Medulla oblongata (tissue), 1 donor: ENCODE measurements around the gene MDFIC2.

ENCODE experiments used
- DNase-seq: peaks from one replicate; pipeline ENCODE4 v3.0.0-alpha.2; 2015; ENCODE audit errors: extremely low spot score

MDFIC2 gene

GRCh38 chr3:70180664-70181063, 131.8 kb downstream of the MDFIC2 start:
- DNase-seq: no peak

GRCh38 chr3:70179111-70179510, 133.3 kb downstream of the MDFIC2 start:
- DNase-seq: peak; percentile 38

- no peak for DNase-seq
These were observed 134.4 kb downstream of the MDFIC2 start for GRCh38 chr3:70177881-70178645.

- DNase-seq: no peak
These were observed 136.2 kb downstream of the MDFIC2 start for GRCh38 chr3:70176224-70176623.

GRCh38 chr3:70156808-70157207, 155.6 kb downstream of the MDFIC2 start:
- DNase-seq: no peak

- no peak for DNase-seq
These were observed 161.8 kb downstream of the MDFIC2 start for GRCh38 chr3:70150599-70150998.

GRCh38 chr3:70149714-70150400, 162.6 kb downstream of the MDFIC2 start:
- no peak for DNase-seq
